Measurements from ENCODE around the gene AJUBA.
"Not testable (repeated sequence)": the region's sequence is repeated elsewhere in the genome, so short reads cannot be mapped to it uniquely, and the experiment has no call there.

AJUBA gene

DNA sequence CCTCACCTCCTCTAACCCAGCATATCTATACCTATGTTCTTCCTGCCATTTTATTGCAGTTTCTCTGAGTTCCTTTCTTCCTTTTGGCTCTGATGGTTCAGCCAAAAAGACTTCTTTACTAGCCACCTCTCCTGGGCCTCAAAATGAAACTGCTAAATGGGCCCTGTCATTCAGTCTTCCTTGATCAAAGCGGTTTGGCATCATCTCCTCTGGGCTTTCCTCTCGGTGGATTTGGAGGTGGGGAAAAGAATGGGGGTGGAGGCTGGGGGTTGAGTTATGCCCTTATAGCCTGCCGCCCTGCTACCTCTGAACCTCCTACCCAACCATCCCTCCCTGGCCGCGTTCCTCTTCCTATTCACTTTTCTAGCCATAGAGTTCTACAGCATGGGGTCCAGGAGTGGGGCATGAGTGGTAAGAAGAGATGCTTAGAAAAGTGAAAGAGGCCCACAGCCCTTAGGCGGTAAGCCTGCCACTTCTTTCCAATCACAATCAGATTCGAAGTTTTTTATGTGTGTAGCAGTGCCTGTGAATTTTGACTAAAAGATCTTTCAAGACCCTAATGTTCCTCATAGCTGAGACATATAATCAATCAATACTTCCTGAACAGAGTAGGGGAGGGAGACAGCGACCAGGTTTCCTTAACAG lies 2.5 kb downstream of the AJUBA start:
- no peak for DNase-seq (ENCODE audit: low read depth)

DNA sequence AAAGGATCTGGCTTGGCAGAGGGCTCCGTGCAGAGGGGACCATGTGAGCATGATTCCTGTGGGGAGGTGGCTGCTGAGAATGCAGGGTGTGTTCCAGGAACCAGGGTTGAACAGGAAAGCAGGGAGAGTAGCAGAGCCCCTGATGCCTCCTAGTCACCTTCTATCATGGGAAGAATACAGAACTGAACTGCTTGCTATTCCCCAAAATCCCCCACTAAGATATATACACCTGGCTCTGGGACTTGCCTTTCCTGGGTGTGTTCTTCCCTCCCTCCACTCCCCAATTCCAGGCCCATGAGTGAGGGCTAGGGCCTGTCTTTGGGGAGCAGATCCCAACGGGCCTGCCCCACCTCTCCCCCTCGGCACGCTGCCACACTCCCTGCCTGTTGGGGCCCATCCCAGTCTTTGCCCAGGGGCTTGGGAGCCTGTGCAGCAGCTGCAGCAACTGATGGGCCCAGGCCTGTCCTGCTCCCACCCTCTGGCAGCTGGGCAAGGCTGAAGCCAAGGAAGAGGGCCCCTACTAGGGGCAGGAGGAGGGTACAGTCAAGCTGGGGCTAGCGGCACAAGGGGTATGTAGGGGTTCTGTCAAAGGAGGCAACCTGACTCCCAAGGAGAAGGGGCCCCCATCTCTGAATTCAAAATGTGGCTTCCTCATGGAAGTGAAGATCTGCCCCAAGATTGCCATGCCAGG lies 3.2 kb downstream of the AJUBA start:
- no peak for DNase-seq (ENCODE audit: low read depth)

DNA sequence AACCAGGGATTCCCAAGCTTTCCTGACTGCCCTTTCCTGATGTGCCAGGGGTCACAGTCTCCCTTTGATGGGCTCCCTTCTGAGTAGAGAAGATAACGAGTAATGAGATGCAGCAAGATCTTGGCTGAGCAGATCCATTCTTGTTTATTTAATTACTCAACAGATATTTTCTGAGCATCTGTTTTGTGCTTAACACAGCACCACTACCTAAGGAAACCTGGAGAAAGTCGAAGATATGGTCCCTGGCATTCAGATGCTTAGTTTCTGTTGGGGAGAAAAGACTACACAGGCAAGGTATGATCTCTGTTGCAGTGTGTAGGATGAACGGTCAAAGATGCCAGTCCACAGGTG lies 3.9 kb downstream of the AJUBA start:
- DNase-seq (ENCODE audit: low read depth): no peak

DNA sequence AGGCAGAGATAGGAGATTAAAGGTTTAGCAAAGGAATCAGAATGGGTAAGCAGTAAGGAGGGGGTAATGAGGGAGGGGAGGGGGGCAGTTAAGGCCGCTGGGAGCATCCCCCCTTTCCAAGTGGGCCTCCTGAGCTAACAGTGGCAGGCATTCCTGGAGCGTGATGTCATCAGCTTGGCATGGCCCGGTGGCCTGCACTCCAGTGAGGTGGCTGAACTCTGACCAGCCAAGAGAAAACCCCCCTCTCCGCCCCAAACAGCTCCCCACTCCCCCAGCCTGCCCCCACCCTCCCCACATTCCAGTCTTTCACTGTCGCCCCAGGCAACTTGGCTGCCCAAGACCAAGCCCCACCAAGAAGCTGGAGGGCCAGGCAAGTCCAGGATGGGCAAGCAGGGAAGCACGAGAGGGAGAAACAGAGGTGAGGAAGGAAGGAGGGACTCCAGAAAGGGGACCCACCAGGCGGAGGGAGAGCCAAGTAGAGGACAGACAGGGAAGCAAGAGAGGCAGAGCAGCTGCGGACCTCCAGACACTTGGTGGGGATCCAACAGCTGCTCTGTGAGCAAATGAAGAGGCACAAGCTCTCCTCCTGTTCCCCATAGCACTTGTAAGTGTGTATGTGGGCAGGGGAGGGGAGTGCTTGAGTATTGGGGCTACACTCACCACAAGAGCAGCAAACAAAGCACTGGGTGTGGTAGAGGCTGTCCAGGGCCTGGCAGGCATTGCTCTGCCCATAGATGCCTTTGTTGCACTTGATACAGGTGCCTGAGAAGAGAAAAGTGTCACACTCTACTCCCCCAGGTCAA lies 4.5 kb downstream of the AJUBA start:
- peak; percentile 47 for DNase-seq (ENCODE audit: low read depth)

DNA sequence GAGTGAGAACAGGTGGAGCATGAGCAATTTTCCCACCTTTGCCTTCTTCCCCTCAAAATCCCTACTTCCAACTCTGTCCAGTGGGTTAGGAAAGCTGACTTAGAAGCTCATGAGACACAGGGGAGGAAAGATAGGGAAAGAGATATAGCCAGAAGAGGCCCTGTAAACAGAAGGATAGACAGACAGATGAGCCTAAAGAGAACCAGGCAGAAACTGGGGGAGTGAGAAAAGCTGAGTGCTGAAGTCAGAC lies 5.0 kb downstream of the AJUBA start:
- DNase-seq (ENCODE audit: low read depth): no peak

DNA sequence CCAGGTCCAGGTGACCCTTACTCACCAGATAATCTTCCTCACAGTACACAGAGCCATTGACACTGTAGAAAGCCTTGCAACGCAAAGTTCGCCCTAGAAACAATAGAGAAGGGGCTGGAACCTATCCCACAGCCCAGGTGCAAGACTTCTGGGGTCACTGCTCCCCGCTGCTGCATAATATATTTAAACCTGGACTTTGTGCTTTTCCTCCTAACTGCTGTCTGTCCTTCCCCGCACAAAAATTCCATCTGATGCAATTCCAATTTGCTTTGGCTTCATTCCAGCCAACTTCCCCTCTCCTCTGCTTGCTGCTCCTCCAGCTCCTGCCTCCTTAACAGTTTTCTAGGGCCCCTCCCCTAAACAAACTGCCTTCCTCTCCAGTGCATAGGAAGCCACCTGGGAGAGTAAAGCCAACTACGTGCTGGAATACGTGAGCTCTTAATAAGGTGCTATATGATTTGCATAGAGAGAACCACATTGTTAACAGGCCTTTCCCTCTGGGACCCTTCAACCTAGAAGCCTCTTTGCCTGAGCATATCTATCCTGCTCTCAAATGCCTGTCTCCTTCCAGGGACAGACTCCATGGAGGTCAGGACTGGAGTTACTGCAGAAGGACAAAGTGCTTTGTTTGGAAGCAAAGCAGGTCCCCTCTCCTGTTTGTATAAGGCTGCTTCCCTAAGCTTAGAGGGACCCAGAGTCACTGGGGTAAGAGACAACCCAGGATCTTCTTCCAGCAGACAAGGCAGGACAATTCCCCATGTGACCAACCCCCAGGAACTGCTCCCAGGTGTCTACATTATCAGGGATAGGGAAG lies 5.5 kb downstream of the AJUBA start:
- DNase-seq (ENCODE audit: low read depth): peak; percentile 46

DNA sequence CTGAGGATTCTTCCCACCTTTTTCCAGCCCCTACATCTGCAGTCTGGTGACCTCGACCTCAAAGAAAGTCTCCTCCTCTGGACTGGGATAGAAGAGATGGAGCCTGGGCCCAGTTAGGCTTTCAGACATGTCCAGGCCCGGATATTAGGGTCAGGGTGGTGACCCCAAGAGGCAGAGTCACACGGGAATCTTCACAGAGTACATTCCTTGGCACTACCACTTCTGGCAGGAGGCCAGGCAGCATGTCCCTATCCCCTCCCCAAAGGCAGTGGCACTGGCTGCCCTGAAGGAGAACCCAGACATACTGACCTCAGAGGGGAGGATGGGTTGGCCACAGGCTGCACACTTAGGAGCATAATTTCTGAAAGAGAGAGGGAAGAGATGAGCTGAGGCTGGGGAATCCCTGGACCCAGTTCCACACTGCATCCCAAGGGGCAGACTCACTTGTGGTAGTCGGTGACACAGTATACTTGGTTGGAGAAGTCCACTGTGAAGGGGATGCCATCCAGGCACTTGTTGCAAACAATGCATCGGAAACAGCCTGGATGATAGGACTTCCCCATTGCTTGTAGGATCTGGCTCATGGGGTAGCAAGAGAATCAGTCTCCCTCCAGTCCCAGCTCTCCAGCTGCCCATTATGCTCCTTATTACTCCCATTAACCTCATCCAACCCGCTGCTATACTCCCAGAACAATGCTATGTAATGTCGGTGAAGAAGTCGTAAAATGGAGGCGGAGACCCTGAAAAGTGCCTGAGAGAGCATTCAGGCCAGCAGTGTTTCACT lies 7.6 kb downstream of the AJUBA start:
- DNase-seq (ENCODE audit: low read depth): no peak

DNA sequence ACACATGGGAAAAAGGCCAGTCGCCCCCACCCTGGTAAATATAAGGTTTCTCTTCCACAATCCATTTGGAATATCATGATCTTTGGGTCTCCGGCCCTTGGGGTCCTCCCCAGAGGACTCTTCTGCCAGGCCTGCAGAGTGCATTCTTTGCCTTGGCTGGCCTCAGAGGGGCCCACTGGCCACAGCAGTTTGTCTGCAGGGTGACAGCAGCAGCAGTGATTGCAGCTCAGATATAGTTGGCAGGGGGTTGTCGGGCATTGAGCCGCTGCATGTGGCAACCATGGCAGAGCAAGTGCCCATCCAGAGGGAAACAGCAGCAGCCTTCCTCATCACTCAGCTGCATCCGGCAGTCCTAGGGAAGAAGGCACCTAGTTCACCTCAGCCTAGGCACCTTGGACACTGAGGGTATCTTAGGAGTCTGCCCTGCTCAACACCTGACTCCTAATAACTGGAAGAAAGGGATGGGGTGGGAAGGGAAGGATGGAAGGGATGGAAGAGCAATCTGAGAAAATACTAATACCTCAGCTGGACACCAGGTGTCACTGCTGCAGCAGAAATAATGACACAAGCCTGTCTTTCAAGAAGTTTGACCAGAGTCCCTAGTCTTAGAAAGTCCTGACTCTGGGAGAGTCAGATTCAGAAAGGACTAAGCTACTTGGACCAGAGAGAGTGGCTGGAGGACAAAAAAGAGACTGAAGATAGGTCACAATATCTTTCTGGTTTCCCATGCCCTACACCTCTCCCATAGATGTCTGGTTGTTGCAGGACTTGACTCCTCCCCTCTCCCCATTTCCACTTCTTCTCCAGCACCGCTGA lies 8.9 kb downstream of the AJUBA start:
- DNase-seq (ENCODE audit: low read depth): peak; percentile 62

DNA sequence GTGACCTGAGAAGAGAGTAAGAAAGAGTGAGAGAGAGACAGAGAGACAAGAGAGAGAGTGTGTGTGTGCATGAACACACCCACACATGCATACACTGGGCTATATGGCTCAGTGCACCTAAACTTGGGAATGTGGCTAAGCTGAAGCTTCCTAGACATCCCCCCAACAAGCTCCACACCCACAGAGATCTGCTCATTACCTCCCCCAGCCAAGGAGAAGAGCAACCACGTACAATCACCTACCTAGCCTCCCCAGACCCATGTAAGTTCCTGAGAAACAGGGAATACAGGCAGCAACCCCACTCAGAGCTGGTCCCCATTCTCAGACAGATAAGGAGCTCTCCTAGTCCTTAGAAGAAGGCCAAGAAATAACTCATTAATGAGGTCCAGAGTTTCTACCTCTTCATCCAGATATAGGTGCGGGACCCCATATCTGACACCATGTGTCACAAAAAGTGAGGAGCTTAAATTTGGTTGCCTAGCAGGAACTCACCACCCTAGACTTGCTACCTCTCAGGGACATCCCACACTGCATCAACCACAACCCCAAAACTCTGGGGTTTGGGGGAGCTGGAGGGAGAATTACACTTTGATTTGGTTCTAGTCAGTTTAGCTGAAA lies 9.9 kb downstream of the AJUBA start:
- no peak for DNase-seq (ENCODE audit: low read depth)

DNA sequence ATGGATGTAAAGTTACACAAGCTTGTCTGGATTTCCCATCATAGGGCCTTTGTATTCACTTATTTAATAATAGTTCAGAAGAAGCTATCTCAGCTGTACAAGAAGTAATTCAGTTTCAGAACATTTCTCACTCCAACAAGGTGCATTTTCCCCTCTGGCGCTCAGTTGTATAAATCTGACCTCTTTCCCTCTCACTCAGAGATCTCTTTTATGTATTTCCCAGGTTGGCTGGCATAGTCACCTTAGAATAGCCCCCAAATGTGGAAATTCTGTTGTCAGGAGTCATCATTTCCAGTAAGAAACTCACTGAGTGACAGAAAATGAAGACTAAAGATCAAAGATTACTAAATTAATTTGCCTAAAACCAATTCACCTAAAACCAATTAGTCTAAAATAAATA lies 11.2 kb downstream of the AJUBA start:
- DNase-seq (ENCODE audit: low read depth): no peak

DNA sequence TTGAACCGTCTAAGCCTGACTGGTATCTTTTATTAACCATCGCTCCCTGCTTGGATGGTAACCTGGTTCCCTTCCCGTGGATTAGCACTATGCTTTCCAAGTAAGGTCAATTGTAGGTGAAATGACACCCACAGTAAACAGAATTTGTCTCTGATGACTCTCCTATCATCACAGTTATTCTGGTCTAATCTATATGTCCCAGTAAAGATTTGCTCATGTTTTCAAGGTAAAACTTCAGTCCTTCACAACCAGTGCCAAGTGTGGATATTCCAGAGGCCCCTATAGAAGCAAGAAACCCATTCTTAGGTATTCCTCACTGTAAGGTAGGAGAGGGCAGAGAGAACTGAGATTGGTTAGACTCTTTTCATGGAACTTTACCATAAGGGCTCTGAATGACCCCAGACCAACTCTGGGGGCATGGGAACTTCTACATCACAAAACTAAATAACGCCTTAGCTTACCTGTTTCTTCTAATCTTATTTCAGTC lies 15.5 kb downstream of the AJUBA start:
- DNase-seq (ENCODE audit: low read depth): no peak

DNA sequence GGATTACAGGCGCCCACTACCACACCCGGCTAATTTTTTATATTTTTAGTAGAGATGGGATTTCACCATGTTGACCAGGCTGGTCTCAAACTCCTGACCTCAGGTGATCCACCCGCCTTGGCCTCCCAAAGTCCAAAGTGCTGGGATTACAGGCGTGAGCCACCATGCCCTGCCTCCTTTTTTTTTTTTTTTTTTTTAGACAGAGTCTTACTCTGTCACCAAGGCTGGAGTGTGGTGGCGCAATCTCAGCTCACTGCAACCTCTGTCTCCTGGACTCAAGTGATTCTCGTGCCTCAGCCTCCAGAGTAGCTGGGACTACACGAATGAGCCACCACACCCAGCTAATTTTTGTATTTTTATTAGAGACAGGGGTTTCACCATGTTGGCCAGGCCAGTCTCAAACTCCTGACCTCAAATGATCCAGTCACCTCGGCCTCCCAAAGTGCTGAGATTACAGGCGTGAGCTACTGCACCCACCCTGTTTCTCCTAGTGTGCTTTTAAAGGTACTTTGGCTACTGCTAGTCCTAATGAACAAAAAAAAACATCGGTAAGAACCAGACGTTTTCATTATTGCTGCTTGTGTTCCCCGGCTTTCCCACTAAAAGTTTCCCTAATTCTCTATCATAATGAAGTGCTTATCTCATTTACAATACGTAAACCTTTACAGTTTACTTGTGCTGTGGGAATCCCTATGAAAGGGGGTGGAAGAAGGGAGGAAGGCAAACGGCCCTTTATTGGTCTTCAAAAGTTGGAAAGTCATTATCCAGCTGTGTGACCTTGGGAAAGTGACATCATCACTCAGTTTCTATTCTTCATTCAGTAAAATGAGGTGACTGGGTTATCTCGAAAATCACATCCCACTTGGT lies 16.2 kb downstream of the AJUBA start:
- not testable (repeated sequence) for DNase-seq (ENCODE audit: low read depth)

DNA sequence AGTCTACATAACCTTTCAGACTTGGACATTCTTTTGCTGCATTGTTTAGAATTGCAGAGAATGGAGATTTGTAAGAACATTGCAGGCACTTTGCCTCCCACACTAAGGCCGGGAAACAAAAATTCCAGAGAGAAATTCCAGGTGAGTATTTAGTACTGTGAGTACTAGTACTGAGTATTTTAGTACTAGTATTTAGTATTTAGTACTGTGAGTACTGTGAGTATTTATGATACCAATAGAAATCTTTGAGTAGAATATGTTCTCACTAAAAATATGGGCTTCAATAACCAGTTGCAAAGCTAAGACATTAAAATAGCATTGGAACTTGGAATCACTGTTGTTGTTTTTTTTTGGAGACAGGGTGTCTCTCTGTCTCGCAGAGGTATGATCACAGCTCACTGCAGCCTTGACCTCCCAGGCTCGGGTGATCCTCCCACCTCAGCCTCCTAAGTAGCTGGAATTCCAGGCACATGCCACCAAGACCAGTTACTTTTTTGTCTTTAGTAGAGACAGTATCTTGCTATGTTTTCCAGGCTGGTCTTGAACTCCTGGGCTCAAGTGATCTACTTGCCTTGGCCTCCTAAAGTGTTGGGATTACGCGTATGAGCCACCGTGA lies 20.2 kb downstream of the AJUBA start:
- DNase-seq (ENCODE audit: low read depth): no peak

DNA sequence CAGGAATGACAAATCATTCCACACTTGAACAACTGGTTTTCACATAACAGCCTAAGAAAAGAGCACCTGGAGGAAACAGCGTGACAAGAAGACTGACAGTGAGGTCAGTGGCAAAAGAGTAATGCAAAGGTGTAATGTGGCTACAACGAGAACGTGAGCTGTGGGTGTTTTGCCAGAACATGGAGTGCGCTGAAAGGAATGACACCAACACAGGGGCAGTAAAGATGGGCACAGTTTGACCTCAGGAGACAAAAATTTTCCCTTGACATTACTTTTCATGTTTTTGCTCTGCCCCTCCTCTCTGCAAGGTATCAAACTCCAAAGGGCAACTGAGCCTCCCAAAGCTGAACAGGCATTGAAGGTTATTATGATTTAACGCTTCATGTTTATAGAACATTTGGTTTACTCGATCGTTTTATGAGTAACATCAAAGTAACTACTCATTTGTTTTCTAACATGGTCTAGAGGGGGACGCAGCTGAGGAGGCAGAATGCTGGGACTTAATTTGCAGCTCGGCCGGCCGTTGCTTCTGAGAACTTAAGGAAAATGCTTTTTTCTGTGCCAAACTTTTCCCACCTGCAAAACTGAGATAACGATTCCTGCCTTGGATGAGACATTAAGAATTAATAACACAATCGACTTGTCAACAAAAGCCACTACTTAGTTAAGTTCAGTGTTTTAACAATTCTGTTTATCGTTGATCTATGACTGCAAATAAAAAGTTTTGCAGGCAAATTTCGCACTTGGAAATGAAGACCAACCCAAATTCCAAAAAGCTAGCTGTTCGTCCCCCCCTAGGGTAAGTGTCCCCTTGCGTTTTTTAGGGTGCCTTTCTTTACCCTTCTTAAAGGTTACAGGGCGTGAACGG lies 26.4 kb downstream of the AJUBA start:
- DNase-seq (ENCODE audit: low read depth): no peak

DNA sequence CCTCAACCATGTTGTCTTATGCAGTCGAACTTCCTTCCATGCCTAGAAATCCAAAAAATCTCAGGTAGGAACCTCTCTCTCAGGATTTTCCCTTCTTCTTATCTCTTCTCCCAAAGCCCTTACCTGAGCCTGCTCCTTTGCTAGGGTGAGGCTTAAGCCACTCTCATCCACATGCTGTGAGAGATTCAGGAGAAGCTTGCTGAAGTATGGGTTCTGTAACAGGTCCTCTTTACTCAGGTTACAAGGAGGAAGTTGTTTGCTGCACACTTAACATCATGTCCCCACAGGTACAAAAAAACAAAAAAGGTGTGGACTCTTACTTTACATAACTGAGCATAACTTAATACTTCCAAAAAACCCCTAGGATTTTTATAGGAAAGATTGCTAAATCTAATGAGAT lies 29.9 kb downstream of the AJUBA start:
- no peak for DNase-seq (ENCODE audit: low read depth)

DNA sequence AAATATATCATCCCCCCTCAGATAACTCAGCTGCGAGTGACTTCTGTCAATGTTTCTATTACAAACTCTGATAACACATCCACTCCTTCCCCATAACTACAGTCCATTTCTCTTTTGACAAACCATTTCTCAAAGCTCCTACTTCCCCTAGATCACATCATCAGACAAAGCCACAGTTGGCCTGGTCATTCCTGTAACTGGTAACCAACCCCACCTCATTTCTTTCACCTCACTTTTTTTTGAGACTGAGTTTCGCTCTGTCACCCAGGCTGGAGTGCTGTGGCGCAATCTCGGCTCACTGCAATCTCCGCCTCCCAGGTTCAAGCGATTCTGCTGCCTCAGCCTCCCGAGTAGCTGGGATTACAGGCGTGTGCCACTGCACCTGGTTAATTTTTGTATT lies 30.6 kb downstream of the AJUBA start:
- DNase-seq (ENCODE audit: low read depth): not testable (repeated sequence)

DNA sequence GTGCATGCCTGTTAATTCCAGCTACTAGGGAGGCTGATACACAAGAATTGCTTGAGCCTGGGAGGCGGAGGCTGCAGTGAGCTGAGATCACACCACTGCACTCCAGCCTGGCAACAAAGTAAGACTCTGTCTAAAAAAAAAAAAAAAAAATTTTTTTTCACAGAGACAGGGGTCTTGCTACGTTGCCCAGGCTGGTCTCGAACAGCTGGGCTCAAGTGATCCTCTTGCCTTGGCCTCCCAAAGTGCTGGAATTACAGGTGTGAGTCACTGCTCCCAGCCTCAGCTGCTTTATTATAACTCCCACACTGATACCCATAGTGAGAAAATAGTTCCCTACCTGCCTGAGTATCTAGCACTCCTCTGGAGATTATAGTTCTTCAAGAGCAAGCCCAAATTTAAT lies 36.7 kb downstream of the AJUBA start:
- DNase-seq (ENCODE audit: low read depth): no peak

DNA sequence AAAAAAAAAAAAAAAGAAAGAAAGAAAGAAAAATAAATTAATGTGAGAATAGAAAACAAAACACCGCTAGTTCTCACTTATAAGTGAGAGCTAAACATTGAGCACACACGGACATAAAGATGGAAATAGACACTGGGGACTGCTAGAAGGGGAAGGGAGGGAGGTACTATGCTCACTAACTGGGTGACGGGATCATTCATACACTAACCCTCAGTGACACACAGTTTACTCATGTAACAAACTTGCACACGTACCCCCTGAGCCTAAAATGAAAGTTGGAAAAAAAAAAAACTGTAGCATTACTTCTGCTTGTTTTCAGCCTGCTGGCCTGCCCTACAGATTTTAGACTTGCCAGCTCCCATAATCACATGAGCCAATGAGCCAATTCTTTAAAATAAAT lies 42.7 kb downstream of the AJUBA start:
- peak; percentile 44 for DNase-seq (ENCODE audit: low read depth)
